ENCODE measurements around the gene ADTRP.

DNA sequence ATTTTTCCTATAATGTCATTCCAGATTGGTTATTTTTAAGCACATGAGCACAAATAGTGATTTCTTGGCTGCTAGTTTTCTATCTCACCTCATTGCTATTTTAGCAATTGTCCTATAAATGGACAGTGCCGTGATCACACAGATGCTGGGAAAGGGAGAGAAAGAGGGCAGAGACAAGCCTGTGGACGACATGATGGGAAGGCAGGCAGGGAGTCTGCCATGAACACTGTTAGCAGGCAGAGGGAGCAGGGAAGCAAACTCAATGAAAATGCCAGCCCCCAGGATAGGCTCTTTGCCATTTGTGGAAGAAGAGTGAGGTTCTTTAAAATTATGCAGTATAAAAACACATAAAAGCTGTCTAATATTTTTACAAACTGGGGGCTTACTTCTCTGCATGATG lies 96.8 kb downstream of the ADTRP start:
- TF ChIP-seq POLR2AphosphoS5 (IDR thresholded peaks at IDR 0.05; ENCODE audit: insufficient read depth in 1 of 2, low read depth in 1 of 2), result no peak
- TF ChIP-seq, protein P1, sequence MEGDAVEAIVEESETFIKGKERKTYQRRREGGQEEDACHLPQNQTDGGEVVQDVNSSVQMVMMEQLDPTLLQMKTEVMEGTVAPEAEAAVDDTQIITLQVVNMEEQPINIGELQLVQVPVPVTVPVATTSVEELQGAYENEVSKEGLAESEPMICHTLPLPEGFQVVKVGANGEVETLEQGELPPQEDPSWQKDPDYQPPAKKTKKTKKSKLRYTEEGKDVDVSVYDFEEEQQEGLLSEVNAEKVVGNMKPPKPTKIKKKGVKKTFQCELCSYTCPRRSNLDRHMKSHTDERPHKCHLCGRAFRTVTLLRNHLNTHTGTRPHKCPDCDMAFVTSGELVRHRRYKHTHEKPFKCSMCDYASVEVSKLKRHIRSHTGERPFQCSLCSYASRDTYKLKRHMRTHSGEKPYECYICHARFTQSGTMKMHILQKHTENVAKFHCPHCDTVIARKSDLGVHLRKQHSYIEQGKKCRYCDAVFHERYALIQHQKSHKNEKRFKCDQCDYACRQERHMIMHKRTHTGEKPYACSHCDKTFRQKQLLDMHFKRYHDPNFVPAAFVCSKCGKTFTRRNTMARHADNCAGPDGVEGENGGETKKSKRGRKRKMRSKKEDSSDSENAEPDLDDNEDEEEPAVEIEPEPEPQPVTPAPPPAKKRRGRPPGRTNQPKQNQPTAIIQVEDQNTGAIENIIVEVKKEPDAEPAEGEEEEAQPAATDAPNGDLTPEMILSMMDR (IDR thresholded peaks at IDR 0.05), result no peak
